SK-N-SH treated with all-trans-retinoic acid at 6 μM for 48 hours (cell line): ENCODE results near the gene SBSN.

ENCODE experiments used
- ATAC-seq: fragments of 200-7000 bp; cut with Tn5 transposase; 3 replicates; pipeline ENCODE4 v1.9.1; 2020; ENCODE audit warnings: mild to moderate bottlenecking, moderate library complexity
- ARNTL ChIP-seq: fragments of 450-650 bp; formaldehyde crosslinking; IDR thresholded peaks from 2 replicates; pipeline ENCODE4 v1.5.0; 2020; ENCODE audit warnings: low read depth, mild to moderate bottlenecking, moderate library complexity, borderline replicate concordance
- BACH2 ChIP-seq: fragments of 250-450 bp; sonication (Bioruptor Pico); IDR thresholded peaks from 2 replicates; pipeline ENCODE4 v1.9.0; 2021; ENCODE audit warnings: mild to moderate bottlenecking, borderline replicate concordance
- CSDC2 ChIP-seq: fragments of 250-450 bp; sonication (Bioruptor Pico); IDR thresholded peaks from 2 replicates; pipeline ENCODE4 v1.5.0; 2020; ENCODE audit warnings: mild to moderate bottlenecking, moderate library complexity
- GLIS3 ChIP-seq: fragments of 250-450 bp; sonication (Bioruptor Pico); IDR thresholded peaks from 2 replicates; pipeline ENCODE4 v1.5.0; 2020; ENCODE audit warnings: mild to moderate bottlenecking, moderate library complexity
- ISL1 ChIP-seq: fragments of 250-450 bp; sonication (Bioruptor Pico); IDR thresholded peaks from 2 replicates; pipeline ENCODE4 v2.1.2; 2022; ENCODE audit warnings: mild to moderate bottlenecking, moderate library complexity
- OSR1 ChIP-seq: fragments of 250-450 bp; sonication (Bioruptor Pico); IDR thresholded peaks from 2 replicates; pipeline ENCODE4 v1.8.0; 2022; ENCODE audit warnings: moderate library complexity, mild to moderate bottlenecking, inconsistent platforms
- PPARA ChIP-seq: fragments of 250-450 bp; sonication (Bioruptor Pico); IDR thresholded peaks from 2 replicates; pipeline ENCODE4 v1.5.0; 2020; ENCODE audit warnings: mild to moderate bottlenecking, borderline replicate concordance
- RARB ChIP-seq: fragments of 250-450 bp; sonication (Bioruptor Pico); IDR thresholded peaks from 2 replicates; pipeline ENCODE4 v1.8.0; 2021; ENCODE audit warnings: mild to moderate bottlenecking, moderate library complexity
- SNAI2 ChIP-seq: fragments of 250-450 bp; sonication (Bioruptor Pico); IDR thresholded peaks from 2 replicates; pipeline ENCODE4 v1.5.0; 2020; ENCODE audit warnings: mild to moderate bottlenecking, moderate library complexity
- TCF4 ChIP-seq: fragments of 250-450 bp; sonication (Bioruptor Pico); IDR thresholded peaks from 2 replicates; pipeline ENCODE4 v1.8.0; 2021; ENCODE audit warnings: mild to moderate bottlenecking, moderate library complexity, borderline replicate concordance
- TOX ChIP-seq: fragments of 250-450 bp; sonication (Bioruptor Pico); IDR thresholded peaks from 2 replicates; pipeline ENCODE4 v1.8.0; 2021; ENCODE audit warnings: mild to moderate bottlenecking, moderate library complexity, borderline replicate concordance
- ZC3H10 ChIP-seq: fragments of 250-450 bp; sonication (Bioruptor Pico); IDR thresholded peaks from 2 replicates; pipeline ENCODE4 v1.5.1; 2021; ENCODE audit warnings: mild to moderate bottlenecking, moderate library complexity
- ZFP30 ChIP-seq: fragments of 450-650 bp; formaldehyde crosslinking; IDR thresholded peaks from 2 replicates; pipeline ENCODE4 v1.5.0; 2022; ENCODE audit warnings: mild to moderate bottlenecking, moderate library complexity
- ZNF565 ChIP-seq: fragments of 450-650 bp; formaldehyde crosslinking; conservative IDR thresholded peaks from 2 replicates; pipeline ENCODE4 v1.5.0; 2020; ENCODE audit warnings: low read depth, mild to moderate bottlenecking, moderate library complexity
- ZNF70 ChIP-seq: fragments of 450-650 bp; formaldehyde crosslinking; IDR thresholded peaks from 2 replicates; pipeline ENCODE4 v1.5.0; 2020; ENCODE audit warnings: mild to moderate bottlenecking, moderate library complexity
- ZNF8 ChIP-seq: fragments of 450-650 bp; formaldehyde crosslinking; IDR thresholded peaks from 2 replicates; pipeline ENCODE4 v1.5.0; 2020; ENCODE audit warnings: mild to moderate bottlenecking, moderate library complexity
- TF ChIP-seq, protein P1 (sequence below): fragments of 250-450 bp; sonication (Bioruptor Pico); IDR thresholded peaks from 2 replicates; pipeline ENCODE4 v1.8.0; 2020; ENCODE audit warnings: mild to moderate bottlenecking, moderate library complexity, borderline replicate concordance
- TF ChIP-seq, protein P2 (sequence below): fragments of 250-450 bp; sonication (Bioruptor Pico); IDR thresholded peaks from 2 replicates; pipeline ENCODE4 v1.5.1; 2020; ENCODE audit warnings: low read depth, mild to moderate bottlenecking, moderate library complexity
- TF ChIP-seq, protein P3 (sequence below): fragments of 250-450 bp; sonication (Bioruptor Pico); IDR thresholded peaks from 2 replicates; pipeline ENCODE4 v1.5.1; 2021; ENCODE audit warnings: mild to moderate bottlenecking, moderate library complexity
- TF ChIP-seq, protein P4 (sequence below): fragments of 250-450 bp; sonication (Bioruptor Pico); IDR thresholded peaks from 2 replicates; pipeline ENCODE4 v1.5.0; 2020; ENCODE audit warnings: mild to moderate bottlenecking, moderate library complexity
- TF ChIP-seq, protein P5 (sequence below): fragments of 250-450 bp; sonication (Bioruptor Pico); IDR thresholded peaks from 2 replicates; pipeline ENCODE4 v1.8.0; 2021; ENCODE audit warnings: low read depth, mild to moderate bottlenecking, moderate library complexity, borderline replicate concordance

SBSN gene

DNA sequence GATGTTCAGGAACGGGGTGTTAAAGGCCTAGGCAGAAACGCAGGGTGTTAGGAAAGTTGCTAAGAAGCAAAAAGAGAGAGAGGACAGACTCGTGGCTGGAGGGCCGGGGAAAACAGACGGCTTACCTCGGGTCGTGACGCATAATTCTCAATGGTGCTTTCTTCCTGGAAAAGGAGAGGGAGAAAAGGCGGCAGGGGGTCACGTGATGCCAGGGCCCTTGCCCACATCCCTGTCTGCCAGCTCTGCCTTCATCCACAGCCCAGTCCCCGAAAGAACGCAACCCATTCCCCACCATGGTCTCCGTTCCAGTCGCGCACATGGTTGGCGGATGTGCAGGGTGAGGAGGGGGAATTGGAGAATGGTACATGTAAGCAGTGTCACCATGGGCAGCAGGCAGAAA, 39.4 kb downstream of the SBSN start:
- TF ChIP-seq, protein P1, sequence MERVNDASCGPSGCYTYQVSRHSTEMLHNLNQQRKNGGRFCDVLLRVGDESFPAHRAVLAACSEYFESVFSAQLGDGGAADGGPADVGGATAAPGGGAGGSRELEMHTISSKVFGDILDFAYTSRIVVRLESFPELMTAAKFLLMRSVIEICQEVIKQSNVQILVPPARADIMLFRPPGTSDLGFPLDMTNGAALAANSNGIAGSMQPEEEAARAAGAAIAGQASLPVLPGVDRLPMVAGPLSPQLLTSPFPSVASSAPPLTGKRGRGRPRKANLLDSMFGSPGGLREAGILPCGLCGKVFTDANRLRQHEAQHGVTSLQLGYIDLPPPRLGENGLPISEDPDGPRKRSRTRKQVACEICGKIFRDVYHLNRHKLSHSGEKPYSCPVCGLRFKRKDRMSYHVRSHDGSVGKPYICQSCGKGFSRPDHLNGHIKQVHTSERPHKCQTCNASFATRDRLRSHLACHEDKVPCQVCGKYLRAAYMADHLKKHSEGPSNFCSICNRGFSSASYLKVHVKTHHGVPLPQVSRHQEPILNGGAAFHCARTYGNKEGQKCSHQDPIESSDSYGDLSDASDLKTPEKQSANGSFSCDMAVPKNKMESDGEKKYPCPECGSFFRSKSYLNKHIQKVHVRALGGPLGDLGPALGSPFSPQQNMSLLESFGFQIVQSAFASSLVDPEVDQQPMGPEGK: no peak
- TF ChIP-seq OSR1 (CRISPR knock-in tag) (no peak), GLIS3 (CRISPR knock-in tag) (no peak), RARB (CRISPR knock-in tag) (no peak), ZNF70 (CRISPR knock-in tag) (no peak), ZNF565 (no peak), TCF4 (CRISPR knock-in tag) (no peak), CSDC2 (CRISPR knock-in tag) (no peak), ZC3H10 (CRISPR knock-in tag) (no peak), BACH2 (no peak), SNAI2 (CRISPR knock-in tag) (no peak), TOX (CRISPR knock-in tag) (no peak), ARNTL (CRISPR knock-in tag) (no peak), PPARA (CRISPR knock-in tag) (no peak), ZFP30 (CRISPR knock-in tag) (no peak), ISL1 (CRISPR knock-in tag) (no peak)
- TF ChIP-seq, protein P2, sequence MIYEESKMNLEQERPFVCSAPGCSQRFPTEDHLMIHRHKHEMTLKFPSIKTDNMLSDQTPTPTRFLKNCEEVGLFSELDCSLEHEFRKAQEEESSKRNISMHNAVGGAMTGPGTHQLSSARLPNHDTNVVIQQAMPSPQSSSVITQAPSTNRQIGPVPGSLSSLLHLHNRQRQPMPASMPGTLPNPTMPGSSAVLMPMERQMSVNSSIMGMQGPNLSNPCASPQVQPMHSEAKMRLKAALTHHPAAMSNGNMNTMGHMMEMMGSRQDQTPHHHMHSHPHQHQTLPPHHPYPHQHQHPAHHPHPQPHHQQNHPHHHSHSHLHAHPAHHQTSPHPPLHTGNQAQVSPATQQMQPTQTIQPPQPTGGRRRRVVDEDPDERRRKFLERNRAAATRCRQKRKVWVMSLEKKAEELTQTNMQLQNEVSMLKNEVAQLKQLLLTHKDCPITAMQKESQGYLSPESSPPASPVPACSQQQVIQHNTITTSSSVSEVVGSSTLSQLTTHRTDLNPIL (CRISPR knock-in tag): no peak
- TF ChIP-seq, protein P3, sequence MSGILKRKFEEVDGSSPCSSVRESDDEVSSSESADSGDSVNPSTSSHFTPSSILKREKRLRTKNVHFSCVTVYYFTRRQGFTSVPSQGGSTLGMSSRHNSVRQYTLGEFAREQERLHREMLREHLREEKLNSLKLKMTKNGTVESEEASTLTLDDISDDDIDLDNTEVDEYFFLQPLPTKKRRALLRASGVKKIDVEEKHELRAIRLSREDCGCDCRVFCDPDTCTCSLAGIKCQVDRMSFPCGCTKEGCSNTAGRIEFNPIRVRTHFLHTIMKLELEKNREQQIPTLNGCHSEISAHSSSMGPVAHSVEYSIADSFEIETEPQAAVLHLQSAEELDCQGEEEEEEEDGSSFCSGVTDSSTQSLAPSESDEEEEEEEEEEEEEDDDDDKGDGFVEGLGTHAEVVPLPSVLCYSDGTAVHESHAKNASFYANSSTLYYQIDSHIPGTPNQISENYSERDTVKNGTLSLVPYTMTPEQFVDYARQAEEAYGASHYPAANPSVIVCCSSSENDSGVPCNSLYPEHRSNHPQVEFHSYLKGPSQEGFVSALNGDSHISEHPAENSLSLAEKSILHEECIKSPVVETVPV (CRISPR knock-in tag): no peak
- TF ChIP-seq, protein P4, sequence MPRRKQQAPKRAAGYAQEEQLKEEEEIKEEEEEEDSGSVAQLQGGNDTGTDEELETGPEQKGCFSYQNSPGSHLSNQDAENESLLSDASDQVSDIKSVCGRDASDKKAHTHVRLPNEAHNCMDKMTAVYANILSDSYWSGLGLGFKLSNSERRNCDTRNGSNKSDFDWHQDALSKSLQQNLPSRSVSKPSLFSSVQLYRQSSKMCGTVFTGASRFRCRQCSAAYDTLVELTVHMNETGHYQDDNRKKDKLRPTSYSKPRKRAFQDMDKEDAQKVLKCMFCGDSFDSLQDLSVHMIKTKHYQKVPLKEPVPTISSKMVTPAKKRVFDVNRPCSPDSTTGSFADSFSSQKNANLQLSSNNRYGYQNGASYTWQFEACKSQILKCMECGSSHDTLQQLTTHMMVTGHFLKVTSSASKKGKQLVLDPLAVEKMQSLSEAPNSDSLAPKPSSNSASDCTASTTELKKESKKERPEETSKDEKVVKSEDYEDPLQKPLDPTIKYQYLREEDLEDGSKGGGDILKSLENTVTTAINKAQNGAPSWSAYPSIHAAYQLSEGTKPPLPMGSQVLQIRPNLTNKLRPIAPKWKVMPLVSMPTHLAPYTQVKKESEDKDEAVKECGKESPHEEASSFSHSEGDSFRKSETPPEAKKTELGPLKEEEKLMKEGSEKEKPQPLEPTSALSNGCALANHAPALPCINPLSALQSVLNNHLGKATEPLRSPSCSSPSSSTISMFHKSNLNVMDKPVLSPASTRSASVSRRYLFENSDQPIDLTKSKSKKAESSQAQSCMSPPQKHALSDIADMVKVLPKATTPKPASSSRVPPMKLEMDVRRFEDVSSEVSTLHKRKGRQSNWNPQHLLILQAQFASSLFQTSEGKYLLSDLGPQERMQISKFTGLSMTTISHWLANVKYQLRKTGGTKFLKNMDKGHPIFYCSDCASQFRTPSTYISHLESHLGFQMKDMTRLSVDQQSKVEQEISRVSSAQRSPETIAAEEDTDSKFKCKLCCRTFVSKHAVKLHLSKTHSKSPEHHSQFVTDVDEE (CRISPR knock-in tag): no peak
- TF ChIP-seq, protein P5, sequence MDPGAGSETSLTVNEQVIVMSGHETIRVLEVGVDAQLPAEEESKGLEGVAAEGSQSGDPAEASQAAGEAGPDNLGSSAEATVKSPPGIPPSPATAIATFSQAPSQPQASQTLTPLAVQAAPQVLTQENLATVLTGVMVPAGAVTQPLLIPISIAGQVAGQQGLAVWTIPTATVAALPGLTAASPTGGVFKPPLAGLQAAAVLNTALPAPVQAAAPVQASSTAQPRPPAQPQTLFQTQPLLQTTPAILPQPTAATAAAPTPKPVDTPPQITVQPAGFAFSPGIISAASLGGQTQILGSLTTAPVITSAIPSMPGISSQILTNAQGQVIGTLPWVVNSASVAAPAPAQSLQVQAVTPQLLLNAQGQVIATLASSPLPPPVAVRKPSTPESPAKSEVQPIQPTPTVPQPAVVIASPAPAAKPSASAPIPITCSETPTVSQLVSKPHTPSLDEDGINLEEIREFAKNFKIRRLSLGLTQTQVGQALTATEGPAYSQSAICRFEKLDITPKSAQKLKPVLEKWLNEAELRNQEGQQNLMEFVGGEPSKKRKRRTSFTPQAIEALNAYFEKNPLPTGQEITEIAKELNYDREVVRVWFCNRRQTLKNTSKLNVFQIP (CRISPR knock-in tag): no peak

DNA sequence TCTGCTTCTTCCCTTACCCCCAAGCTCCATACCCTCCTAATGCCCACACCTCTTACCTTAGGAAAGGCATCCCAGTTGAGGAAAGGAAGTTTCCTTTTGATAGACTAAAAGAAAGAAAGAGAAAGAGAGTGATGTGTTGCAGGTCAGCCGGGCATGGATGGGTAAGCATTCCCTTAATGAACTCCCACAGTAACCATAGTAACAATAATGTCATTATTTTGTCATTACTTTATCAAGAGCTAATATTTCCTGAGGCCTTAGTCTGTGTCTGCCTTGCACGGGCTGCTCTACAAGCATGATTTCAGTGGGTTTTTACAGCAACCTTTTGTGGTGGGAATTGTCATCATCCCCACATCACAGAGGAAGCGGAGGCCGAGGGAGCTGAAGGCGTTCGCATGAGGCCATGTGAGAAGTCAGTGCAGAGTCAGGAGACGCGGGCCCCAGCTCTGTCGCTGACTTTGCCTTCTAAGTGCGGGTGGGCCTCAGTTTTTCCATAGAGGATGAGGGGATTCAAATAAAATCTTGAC, 40.4 kb downstream of the SBSN start:
- no peak for ATAC-seq
- no peak for TF ChIP-seq OSR1 (CRISPR knock-in tag)
- TF ChIP-seq, protein P1: no peak
- TF ChIP-seq, protein P2 (CRISPR knock-in tag): no peak
- TF ChIP-seq, protein P4 (CRISPR knock-in tag): no peak
- TF ChIP-seq TOX (CRISPR knock-in tag): no peak
- no peak for TF ChIP-seq ZFP30 (CRISPR knock-in tag)
- no peak for TF ChIP-seq GLIS3 (CRISPR knock-in tag)
- TF ChIP-seq, protein P5 (CRISPR knock-in tag): no peak
- TF ChIP-seq PPARA (CRISPR knock-in tag): no peak
- TF ChIP-seq CSDC2 (CRISPR knock-in tag): no peak
- no peak for TF ChIP-seq ZNF8 (CRISPR knock-in tag)
- TF ChIP-seq ZC3H10 (CRISPR knock-in tag): no peak

More for the DNA sequence above, 39.4 kb downstream of the SBSN start:
- no peak for ATAC-seq
